ENCODE measurements around the gene CAND1.

GRCh38 chr12:67344979-67345710, 76.0 kb downstream of the CAND1 start:
- TF ChIP-seq TAF1 (IDR thresholded peaks at IDR 0.05; ENCODE audit: low read depth, low read length) (no peak), CTBP2 (IDR thresholded peaks at IDR 0.05; ENCODE audit: borderline replicate concordance, insufficient read depth, insufficient read length, low read length) (no peak), CHD1 (IDR thresholded peaks at IDR 0.05; ENCODE audit: low read depth, low read length) (no peak), BACH1 (IDR thresholded peaks at IDR 0.05; ENCODE audit: low read length) (no peak), JUND (IDR thresholded peaks at IDR 0.05; ENCODE audit: low read length) (no peak), RFX5 (IDR thresholded peaks at IDR 0.05; ENCODE audit: borderline replicate concordance, low read depth, low read length) (no peak), SP1 (IDR thresholded peaks at IDR 0.05; ENCODE audit: low read depth, low read length) (no peak), CTCF (IDR thresholded peaks at IDR 0.05; ENCODE audit: control extremely low read depth in 1 of 3, insufficient read depth in 1 of 3, low read depth in 1 of 3, low read length in 3 of 3) (no peak), POLR2AphosphoS5 (IDR thresholded peaks at IDR 0.05; ENCODE audit: low read depth, low read length) (no peak), USF2 (IDR thresholded peaks at IDR 0.05; ENCODE audit: low read length) (no peak), JUN (IDR thresholded peaks at IDR 0.05; ENCODE audit: low read depth, low read length) (no peak), EZH2 (IDR thresholded peaks at IDR 0.05; ENCODE audit: low read depth, low read length, severe bottlenecking) (no peak), EGR1 (IDR thresholded peaks at IDR 0.05; ENCODE audit: borderline replicate concordance, low read depth, low read length) (no peak), YY1 (IDR thresholded peaks at IDR 0.05; ENCODE audit: low read depth, low read length) (no peak)
